Measurements from ENCODE around the gene TMBIM6. TPM values are rescaled to one million over a fixed set of nuclear protein-coding genes. Genes with fewer than 3 reads are reported as not detected.

The TMBIM6 gene
- total RNA-seq, 1 experiment from 2014 or later: 386 TPM

DNA sequence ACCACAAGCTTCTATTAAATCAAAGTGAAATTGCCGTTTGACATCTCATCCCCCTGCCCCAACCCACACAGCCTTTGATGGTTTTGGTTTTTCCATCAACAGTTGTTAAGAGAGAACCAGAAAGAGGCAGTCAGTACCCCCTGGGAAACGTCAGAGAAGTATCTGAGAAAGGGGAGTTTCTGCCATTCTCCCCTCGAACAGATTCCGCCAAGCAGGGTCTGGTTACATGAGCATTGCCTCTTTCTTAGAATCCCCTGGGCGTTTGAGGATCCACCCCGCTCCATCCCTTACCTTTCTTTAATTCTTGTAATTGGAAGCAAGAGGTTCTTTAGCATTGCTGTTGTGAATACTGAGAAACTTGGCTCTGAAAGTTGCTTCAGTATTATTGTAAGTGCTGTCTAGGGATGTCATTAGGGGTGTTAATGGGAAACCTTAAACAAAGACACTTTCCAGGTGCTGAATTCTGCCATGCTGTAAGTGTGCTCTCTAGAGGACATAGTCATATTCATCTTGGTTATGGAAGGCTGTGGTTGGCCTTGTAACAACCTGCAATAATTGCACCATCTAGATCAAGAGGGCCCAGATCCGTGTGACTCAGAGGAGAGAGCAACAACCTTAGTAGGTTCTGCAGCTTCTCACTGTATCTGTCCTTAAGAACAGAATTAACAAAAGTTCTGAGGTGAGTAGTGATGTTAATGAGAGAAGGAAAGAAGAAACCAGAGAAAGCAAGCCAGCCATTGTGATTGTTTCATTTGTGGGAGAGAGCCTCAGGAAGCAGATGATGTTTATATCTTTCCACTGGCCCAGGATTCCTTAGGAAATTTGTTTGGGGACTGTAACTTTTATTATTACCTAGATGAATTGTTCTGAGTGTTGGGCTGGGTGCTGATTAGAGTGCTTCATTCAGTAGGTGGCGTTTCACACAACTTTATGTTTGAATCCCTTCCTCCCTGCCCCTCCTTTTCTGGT is 9.0 kb downstream of the TMBIM6 start:
- H3K79me2 ChIP-seq (ENCODE audit: low read length): peaks cover 97% of the 10 kb centered on the region
- H2AFZ ChIP-seq (ENCODE audit: low read length): no peak overlapping the region
- H3K36me3 ChIP-seq (ENCODE audit: insufficient read depth, low read length): peaks cover 28% of the 10 kb centered on the region
- H3K27me3 ChIP-seq (ENCODE audit: low read length): no peaks in the 10 kb centered on the region
- peak overlapping the region; percentile 6 for H3K4me2 ChIP-seq (ENCODE audit: low read depth, low read length, poor library complexity, severe bottlenecking)
- H3K4me3 ChIP-seq (ENCODE audit: low read length): no peak overlapping the region
- DNase-seq: peak; percentile 64
- H3K9me3 ChIP-seq (ENCODE audit: low read length): no peaks in the 10 kb centered on the region
- H3K27ac ChIP-seq (ENCODE audit: low read length): peak overlapping the region; percentile 67
- H4K20me1 ChIP-seq (ENCODE audit: insufficient read depth, low read depth, low read length): peaks cover 47% of the 10 kb centered on the region; the same call in 1 of the 2 replicates
- H3K4me1 ChIP-seq (ENCODE audit: low read length): peaks cover 80% of the 10 kb centered on the region
- H3K9ac ChIP-seq (ENCODE audit: low read length): peak overlapping the region; percentile 35; the same call in 1 of the 2 replicates
- no peaks in the 10 kb centered on the region for H3K9me2 ChIP-seq (replicated peaks; ENCODE audit: insufficient read depth, low read length)

DNA sequence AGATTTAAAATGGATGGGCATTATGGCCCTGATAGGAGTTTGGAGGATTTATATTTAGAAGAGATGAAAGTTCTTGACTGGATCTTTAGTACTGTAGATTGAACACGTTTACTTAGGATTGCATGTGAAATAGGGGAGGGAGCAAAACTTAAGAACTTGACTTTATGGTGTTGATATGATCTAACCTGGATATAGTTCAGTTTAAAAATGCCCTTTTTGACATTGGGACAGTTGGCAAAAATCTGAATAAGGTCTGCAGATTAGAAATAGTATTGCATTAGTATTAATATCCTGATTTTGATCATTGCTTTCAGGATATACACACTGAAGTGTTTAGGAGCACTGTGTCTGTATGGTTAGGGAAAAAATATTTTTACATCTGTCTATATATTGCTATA is 9.6 kb downstream of the TMBIM6 start:
- peaks cover 80% of the 10 kb centered on the region for H3K4me1 ChIP-seq (ENCODE audit: low read length)
- H2AFZ ChIP-seq (ENCODE audit: low read length): no peak overlapping the region
- peaks cover 92% of the 10 kb centered on the region for H3K79me2 ChIP-seq (ENCODE audit: low read length)
- DNase-seq: no peak
- no peaks in the 10 kb centered on the region for H3K9me2 ChIP-seq (replicated peaks; ENCODE audit: insufficient read depth, low read length)
- H4K20me1 ChIP-seq (ENCODE audit: insufficient read depth, low read depth, low read length): peaks cover 44% of the 10 kb centered on the region; the same call in 1 of the 2 replicates
- H3K27me3 ChIP-seq (ENCODE audit: low read length): no peaks in the 10 kb centered on the region
- peak overlapping the region; percentile 67; the same call in 1 of the 2 replicates for H3K27ac ChIP-seq (ENCODE audit: low read length)
- peaks cover 31% of the 10 kb centered on the region for H3K36me3 ChIP-seq (ENCODE audit: insufficient read depth, low read length)
- H3K4me3 ChIP-seq (ENCODE audit: low read length): no peak overlapping the region
- peak overlapping the region; percentile 6 for H3K4me2 ChIP-seq (ENCODE audit: low read depth, low read length, poor library complexity, severe bottlenecking)
- peak overlapping the region; percentile 35; the same call in 1 of the 2 replicates for H3K9ac ChIP-seq (ENCODE audit: low read length)
- H3K9me3 ChIP-seq (ENCODE audit: low read length): no peaks in the 10 kb centered on the region

DNA sequence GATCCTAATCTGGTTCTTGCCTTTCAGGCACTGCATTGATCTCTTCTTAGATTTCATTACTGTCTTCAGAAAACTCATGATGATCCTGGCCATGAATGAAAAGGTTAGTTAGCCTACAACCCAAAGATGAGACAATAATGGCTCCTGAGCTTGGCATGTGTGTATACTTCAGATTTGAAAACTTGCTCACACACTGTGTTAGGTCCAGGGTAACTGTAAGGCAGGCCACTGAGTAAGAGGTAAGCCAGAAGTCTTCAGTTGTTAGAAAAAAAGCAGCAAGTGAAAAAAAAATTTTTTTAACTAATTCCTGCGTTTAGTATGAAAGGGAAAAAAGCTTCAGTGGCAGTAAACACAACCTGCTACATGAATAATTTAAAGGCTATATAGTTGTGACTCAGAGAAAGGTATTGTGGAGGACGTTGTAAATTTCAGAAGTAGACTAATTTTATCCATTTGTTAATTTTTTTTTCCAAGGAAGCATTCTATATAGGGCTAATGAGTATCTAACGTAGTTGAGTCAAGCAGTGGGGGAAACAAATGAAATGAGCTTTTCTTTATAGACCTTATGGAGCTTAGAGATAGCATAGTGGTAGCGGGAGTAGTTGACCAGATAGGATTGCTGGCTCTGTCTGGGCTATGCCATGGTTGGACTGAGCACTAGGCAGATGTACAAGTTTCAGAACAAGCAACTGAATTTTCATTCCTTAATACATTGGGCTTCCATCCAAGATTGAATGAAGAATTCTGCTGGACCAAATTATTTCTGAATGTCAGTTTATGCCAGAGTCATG is 20.5 kb downstream of the TMBIM6 start:
- Histone ChIP-seq H3K27me3 (ENCODE audit: low read length) (no peaks in the 10 kb centered on the region), H3K9me3 (ENCODE audit: low read length) (no peaks in the 10 kb centered on the region), H3K9ac (ENCODE audit: low read length) (no peak overlapping the region), H3K4me2 (ENCODE audit: low read depth, low read length, poor library complexity, severe bottlenecking) (no peak overlapping the region), H3K4me1 (ENCODE audit: low read length) (peaks cover 2% of the 10 kb centered on the region; the same call in 1 of the 2 replicates), H4K20me1 (ENCODE audit: insufficient read depth, low read depth, low read length) (peaks cover 3% of the 10 kb centered on the region; the same call in 1 of the 2 replicates), H3K4me3 (ENCODE audit: low read length) (no peak overlapping the region), H3K27ac (ENCODE audit: low read length) (no peak overlapping the region), H3K9me2 (replicated peaks; ENCODE audit: insufficient read depth, low read length) (no peaks in the 10 kb centered on the region), H3K79me2 (ENCODE audit: low read length) (0 out of 2 replicates have a peak, but pooled peaks cover 3% of the 10 kb centered on the region), H2AFZ (ENCODE audit: low read length) (no peak overlapping the region), H3K36me3 (ENCODE audit: insufficient read depth, low read length) (peaks cover 48% of the 10 kb centered on the region)
- DNase-seq: no peak

DNA sequence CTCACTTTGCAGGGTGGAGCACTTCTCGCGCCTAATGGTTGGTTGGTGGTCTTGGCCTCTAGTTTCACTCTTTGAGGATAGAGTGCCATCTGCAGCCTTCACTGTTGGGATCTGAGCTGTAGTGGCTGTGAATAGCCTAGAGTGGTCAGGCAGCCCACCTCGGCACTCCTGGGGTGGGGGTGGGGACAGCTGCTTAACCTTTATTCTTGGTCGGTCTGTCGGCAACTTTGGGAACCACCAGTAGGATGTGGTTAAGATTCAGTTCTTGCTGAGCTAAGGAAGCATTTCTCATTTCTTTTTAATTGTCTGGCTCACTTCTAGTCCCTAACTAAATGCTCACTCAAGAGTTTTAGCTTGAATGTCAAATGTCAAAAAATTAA is 21.1 kb downstream of the TMBIM6 start:
- Histone ChIP-seq H3K36me3 (ENCODE audit: insufficient read depth, low read length) (peaks cover 48% of the 10 kb centered on the region), H3K9ac (ENCODE audit: low read length) (no peak overlapping the region), H3K79me2 (ENCODE audit: low read length) (0 out of 2 replicates have a peak, but pooled peaks cover under 1% of the 10 kb centered on the region), H3K27me3 (ENCODE audit: low read length) (no peaks in the 10 kb centered on the region), H4K20me1 (ENCODE audit: insufficient read depth, low read depth, low read length) (peaks cover 3% of the 10 kb centered on the region; the same call in 1 of the 2 replicates), H3K9me2 (replicated peaks; ENCODE audit: insufficient read depth, low read length) (no peaks in the 10 kb centered on the region), H3K4me3 (ENCODE audit: low read length) (no peak overlapping the region), H3K4me2 (ENCODE audit: low read depth, low read length, poor library complexity, severe bottlenecking) (no peak overlapping the region), H3K4me1 (ENCODE audit: low read length) (no peaks in the 10 kb centered on the region), H3K9me3 (ENCODE audit: low read length) (no peaks in the 10 kb centered on the region), H3K27ac (ENCODE audit: low read length) (no peak overlapping the region), H2AFZ (ENCODE audit: low read length) (no peak overlapping the region)
- DNase-seq: no peak

DNA sequence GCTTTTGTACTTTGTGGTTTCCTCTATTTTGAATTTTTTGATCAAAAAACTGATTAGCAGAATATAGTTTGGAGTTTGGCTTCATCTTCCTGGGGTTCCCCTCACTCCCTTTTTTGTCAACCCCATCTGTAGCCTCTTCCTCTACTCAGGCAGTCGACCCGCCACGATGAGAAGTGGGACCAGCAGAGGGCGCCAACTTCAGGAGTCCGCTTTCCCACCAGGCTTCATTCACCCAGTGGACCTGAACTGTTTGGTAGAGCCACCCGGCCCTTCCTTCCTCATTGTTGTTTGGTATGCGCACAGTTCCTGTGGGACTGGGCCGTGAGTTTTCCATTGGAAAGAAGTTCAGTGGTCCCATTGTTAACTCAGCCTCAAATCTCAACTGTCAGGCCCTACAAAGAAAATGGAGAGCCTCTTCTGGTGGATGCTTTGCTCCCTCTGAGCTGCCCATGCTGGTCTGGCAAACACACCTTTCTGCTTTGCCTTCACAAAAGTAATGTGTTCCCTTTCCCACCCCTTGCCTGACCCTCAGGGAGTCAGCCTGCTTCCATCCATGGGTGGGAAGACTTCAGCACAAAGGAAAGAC is 21.7 kb downstream of the TMBIM6 start:
- H3K9me2 ChIP-seq (replicated peaks; ENCODE audit: insufficient read depth, low read length): no peaks in the 10 kb centered on the region
- no peak overlapping the region for H3K27ac ChIP-seq (ENCODE audit: low read length)
- H3K4me3 ChIP-seq (ENCODE audit: low read length): no peak overlapping the region
- H2AFZ ChIP-seq (ENCODE audit: low read length): no peak overlapping the region
- H3K27me3 ChIP-seq (ENCODE audit: low read length): no peaks in the 10 kb centered on the region
- DNase-seq: peak; percentile 87
- H3K79me2 ChIP-seq (ENCODE audit: low read length): no peaks in the 10 kb centered on the region
- H3K4me1 ChIP-seq (ENCODE audit: low read length): no peaks in the 10 kb centered on the region
- H4K20me1 ChIP-seq (ENCODE audit: insufficient read depth, low read depth, low read length): peaks cover 3% of the 10 kb centered on the region; the same call in 1 of the 2 replicates
- peaks cover 44% of the 10 kb centered on the region for H3K36me3 ChIP-seq (ENCODE audit: insufficient read depth, low read length)
- no peaks in the 10 kb centered on the region for H3K9me3 ChIP-seq (ENCODE audit: low read length)
- no peak overlapping the region for H3K9ac ChIP-seq (ENCODE audit: low read length)
- no peak overlapping the region for H3K4me2 ChIP-seq (ENCODE audit: low read depth, low read length, poor library complexity, severe bottlenecking)

DNA sequence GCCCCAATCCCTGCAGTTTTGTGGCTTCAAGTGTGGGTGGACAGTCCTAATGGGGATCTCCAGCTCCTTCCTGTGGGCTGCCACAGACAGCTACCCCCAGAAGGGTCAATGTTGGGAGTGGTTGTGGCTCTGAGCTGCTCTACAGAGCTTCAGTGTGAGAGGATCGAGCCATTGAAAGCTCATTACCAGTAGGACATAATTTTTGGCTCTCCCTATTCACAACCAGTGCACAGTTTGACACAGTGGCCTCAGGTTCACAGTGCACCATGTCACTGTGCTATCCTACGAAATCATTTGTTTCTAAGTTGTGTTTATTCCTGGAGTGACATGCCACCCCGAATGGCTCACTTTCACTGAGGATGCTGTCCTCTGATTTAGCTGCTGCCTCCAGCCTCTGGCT is 22.8 kb downstream of the TMBIM6 start:
- no peaks in the 10 kb centered on the region for H3K27me3 ChIP-seq (ENCODE audit: low read length)
- H3K36me3 ChIP-seq (ENCODE audit: insufficient read depth, low read length): peaks cover 34% of the 10 kb centered on the region
- no peaks in the 10 kb centered on the region for H3K9me2 ChIP-seq (replicated peaks; ENCODE audit: insufficient read depth, low read length)
- no peak overlapping the region for H2AFZ ChIP-seq (ENCODE audit: low read length)
- no peaks in the 10 kb centered on the region for H3K9me3 ChIP-seq (ENCODE audit: low read length)
- no peak overlapping the region for H3K9ac ChIP-seq (ENCODE audit: low read length)
- H3K4me3 ChIP-seq (ENCODE audit: low read length): no peak overlapping the region
- no peaks in the 10 kb centered on the region for H3K79me2 ChIP-seq (ENCODE audit: low read length)
- no peaks in the 10 kb centered on the region for H3K4me1 ChIP-seq (ENCODE audit: low read length)
- H4K20me1 ChIP-seq (ENCODE audit: insufficient read depth, low read depth, low read length): peaks cover 3% of the 10 kb centered on the region; the same call in 1 of the 2 replicates
- H3K4me2 ChIP-seq (ENCODE audit: low read depth, low read length, poor library complexity, severe bottlenecking): no peak overlapping the region
- DNase-seq: no peak
- H3K27ac ChIP-seq (ENCODE audit: low read length): no peak overlapping the region

DNA sequence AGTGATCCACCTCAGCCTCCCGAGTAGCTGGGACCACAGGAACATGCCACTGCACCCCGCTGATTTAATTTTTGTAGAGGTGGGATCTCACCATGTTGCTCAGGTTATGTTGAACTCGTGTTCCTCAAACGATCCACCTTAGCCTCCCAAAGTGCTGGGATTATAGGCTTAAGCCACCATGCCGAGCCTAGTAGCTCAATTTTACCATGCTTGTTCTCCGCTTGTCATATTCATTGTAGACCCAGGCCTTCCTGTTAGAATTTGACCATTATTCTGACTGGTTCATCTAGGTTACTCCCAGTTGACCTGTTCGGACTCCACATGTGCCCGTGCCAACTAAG is 24.7 kb downstream of the TMBIM6 start:
- no peak for DNase-seq
- Histone ChIP-seq H3K4me1 (ENCODE audit: low read length) (no peaks in the 10 kb centered on the region), H3K9ac (ENCODE audit: low read length) (no peak overlapping the region), H3K4me2 (ENCODE audit: low read depth, low read length, poor library complexity, severe bottlenecking) (no peak overlapping the region), H3K27me3 (ENCODE audit: low read length) (no peaks in the 10 kb centered on the region), H2AFZ (ENCODE audit: low read length) (no peak overlapping the region), H4K20me1 (ENCODE audit: insufficient read depth, low read depth, low read length) (peaks cover 3% of the 10 kb centered on the region; the same call in 1 of the 2 replicates), H3K36me3 (ENCODE audit: insufficient read depth, low read length) (peaks cover 30% of the 10 kb centered on the region), H3K4me3 (ENCODE audit: low read length) (no peak overlapping the region), H3K9me3 (ENCODE audit: low read length) (no peaks in the 10 kb centered on the region), H3K9me2 (replicated peaks; ENCODE audit: insufficient read depth, low read length) (no peaks in the 10 kb centered on the region), H3K79me2 (ENCODE audit: low read length) (no peaks in the 10 kb centered on the region), H3K27ac (ENCODE audit: low read length) (no peak overlapping the region)
